ENCODE results near the gene PPP4R4.

The PPP4R4 gene

DNA sequence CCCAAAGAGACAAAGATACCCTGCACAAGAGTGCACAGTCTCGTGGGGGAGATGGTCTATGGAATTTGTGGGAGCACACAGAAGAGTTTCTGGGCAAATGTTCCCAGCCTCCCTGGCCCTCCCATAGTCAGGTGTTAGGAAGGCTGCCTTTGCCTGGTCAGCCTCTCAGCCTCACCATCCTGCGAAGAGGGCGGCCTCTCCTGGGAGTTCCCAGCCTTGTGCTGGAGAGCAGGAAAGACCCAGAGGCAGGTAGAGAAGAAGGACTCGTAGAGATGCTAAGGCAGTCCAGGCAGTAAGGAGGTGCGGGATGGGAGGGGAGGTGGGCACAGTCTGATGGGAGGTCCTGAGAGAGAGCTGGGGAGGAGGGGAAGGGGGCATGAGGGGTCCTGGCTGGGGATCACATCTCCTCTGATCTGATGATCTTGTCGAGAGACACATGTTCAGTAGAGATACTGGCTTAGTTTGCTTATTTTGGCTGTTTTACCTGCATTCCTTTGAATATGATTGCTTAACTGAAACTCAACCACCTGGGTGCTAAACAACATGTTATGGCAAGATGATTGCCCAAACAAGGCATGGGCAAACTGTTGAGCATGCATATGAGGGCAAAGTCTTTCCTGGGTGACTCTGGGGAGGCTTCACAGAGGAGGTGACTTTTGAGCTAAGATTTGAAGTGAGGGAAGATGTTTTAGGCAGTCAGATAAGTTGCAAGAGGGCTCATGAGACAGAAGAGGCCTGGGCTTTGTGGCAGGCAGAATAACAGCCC lies 138.5 kb downstream of the PPP4R4 start:
- H3K4me3 ChIP-seq (ENCODE audit: insufficient read depth, low read length, poor library complexity, severe bottlenecking) = no peak overlapping the region
- TF ChIP-seq CTCF (IDR thresholded peaks at IDR 0.05; ENCODE audit: insufficient read depth, low read length, poor library complexity, severe bottlenecking) (no peak), EZH2phosphoT487 (conservative IDR thresholded peaks at IDR 0.05; ENCODE audit: low read length) (no peak)
- H3K27ac ChIP-seq (ENCODE audit: low read depth, low read length) = no peak overlapping the region
- H3K27me3 ChIP-seq (ENCODE audit: low read length) = no peaks in the 10 kb centered on the region
- no peaks in the 10 kb centered on the region for H3K9me3 ChIP-seq (ENCODE audit: insufficient read depth, low read length)
- no peaks in the 10 kb centered on the region; the same call in 1 of the 2 replicates for H3K36me3 ChIP-seq (ENCODE audit: low read length)
- H3K9me2 ChIP-seq (replicated peaks; ENCODE audit: insufficient read depth, low read length) = no peaks in the 10 kb centered on the region
- H3F3A ChIP-seq (ENCODE audit: insufficient read depth) = no peaks in the 10 kb centered on the region
- no peaks in the 10 kb centered on the region for H4K20me1 ChIP-seq (ENCODE audit: low read depth, low read length)
- H3K9ac ChIP-seq (ENCODE audit: low read length) = no peak overlapping the region
- H3K79me2 ChIP-seq (ENCODE audit: insufficient read depth, low read length) = no peaks in the 10 kb centered on the region
- H2AFZ ChIP-seq (ENCODE audit: low read depth, low read length, severe bottlenecking) = no peak overlapping the region
- H3K4me2 ChIP-seq (ENCODE audit: low read depth, low read length, poor library complexity, severe bottlenecking) = no peak overlapping the region

DNA sequence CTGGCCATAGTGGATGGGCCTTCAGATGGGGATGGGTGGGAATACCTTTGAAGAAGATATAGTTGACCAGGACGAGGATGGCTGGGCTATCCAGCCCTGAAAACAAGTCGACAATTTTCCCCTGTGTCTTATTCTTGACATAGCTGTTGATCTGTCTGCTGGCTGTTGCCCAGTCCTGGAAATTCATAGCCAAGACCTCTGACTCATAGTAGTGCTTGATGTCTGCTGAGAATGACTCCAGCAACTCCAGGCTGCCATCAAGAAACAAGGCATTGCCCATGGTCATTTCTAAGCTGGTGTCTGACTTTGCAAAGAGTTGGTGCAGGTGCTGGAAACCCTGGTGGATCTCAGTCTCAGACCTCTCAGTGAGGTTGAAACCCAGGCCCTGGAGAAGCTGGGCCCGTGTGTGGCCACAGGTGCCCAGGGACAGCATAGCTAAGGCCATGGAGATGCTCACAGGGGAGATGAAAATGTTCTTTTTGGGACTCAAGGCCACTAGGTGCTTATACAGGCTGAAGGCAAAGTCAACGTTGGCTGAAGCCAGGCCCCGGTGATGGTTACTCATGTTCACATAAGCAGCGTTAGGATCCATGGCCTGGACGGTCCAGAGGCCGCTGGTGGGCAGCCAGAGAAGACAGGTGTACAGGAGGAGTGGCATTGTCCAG lies 140.0 kb downstream of the PPP4R4 start:
- Histone ChIP-seq H3K9ac (ENCODE audit: low read length) (no peak overlapping the region), H3K4me3 (ENCODE audit: insufficient read depth, low read length, poor library complexity, severe bottlenecking) (no peak overlapping the region), H3K36me3 (ENCODE audit: low read length) (no peaks in the 10 kb centered on the region; the same call in 1 of the 2 replicates), H4K20me1 (ENCODE audit: low read depth, low read length) (no peaks in the 10 kb centered on the region), H3K79me2 (ENCODE audit: insufficient read depth, low read length) (no peaks in the 10 kb centered on the region), H3K9me2 (replicated peaks; ENCODE audit: insufficient read depth, low read length) (no peaks in the 10 kb centered on the region), H3K9me3 (ENCODE audit: insufficient read depth, low read length) (no peaks in the 10 kb centered on the region), H3K27me3 (ENCODE audit: low read length) (no peaks in the 10 kb centered on the region), H3K4me2 (ENCODE audit: low read depth, low read length, poor library complexity, severe bottlenecking) (no peak overlapping the region), H3K27ac (ENCODE audit: low read depth, low read length) (no peak overlapping the region), H2AFZ (ENCODE audit: low read depth, low read length, severe bottlenecking) (no peak overlapping the region), H3F3A (ENCODE audit: insufficient read depth) (no peaks in the 10 kb centered on the region)
- no peak for TF ChIP-seq CTCF (IDR thresholded peaks at IDR 0.05; ENCODE audit: insufficient read depth, low read length, poor library complexity, severe bottlenecking)
- TF ChIP-seq EZH2phosphoT487 (conservative IDR thresholded peaks at IDR 0.05; ENCODE audit: low read length) = no peak

- H3K79me2 ChIP-seq (ENCODE audit: insufficient read depth, low read length) = no peaks in the 10 kb centered on the region
These were observed 140.8 kb downstream of the PPP4R4 start for GRCh38 chr14:94314890-94315289.

More at GRCh38 chr14:94314890-94315289, 140.8 kb downstream of the PPP4R4 start:
- no peaks in the 10 kb centered on the region for H4K20me1 ChIP-seq (ENCODE audit: low read depth, low read length)
- H2AFZ ChIP-seq (ENCODE audit: low read depth, low read length, severe bottlenecking) = no peak overlapping the region
- H3K4me3 ChIP-seq (ENCODE audit: insufficient read depth, low read length, poor library complexity, severe bottlenecking) = no peak overlapping the region
- no peaks in the 10 kb centered on the region for H3K9me2 ChIP-seq (replicated peaks; ENCODE audit: insufficient read depth, low read length)
- TF ChIP-seq CTCF (IDR thresholded peaks at IDR 0.05; ENCODE audit: insufficient read depth, low read length, poor library complexity, severe bottlenecking) (no peak), EZH2phosphoT487 (conservative IDR thresholded peaks at IDR 0.05; ENCODE audit: low read length) (no peak)
- no peaks in the 10 kb centered on the region for H3F3A ChIP-seq (ENCODE audit: insufficient read depth)
- no peaks in the 10 kb centered on the region; the same call in 1 of the 2 replicates for H3K36me3 ChIP-seq (ENCODE audit: low read length)
- no peak overlapping the region for H3K4me2 ChIP-seq (ENCODE audit: low read depth, low read length, poor library complexity, severe bottlenecking)
- H3K9ac ChIP-seq (ENCODE audit: low read length) = no peak overlapping the region
- H3K27me3 ChIP-seq (ENCODE audit: low read length) = no peaks in the 10 kb centered on the region
- no peak overlapping the region for H3K27ac ChIP-seq (ENCODE audit: low read depth, low read length)
- H3K9me3 ChIP-seq (ENCODE audit: insufficient read depth, low read length) = no peaks in the 10 kb centered on the region
